Measurements from ENCODE around the gene SEMA3B. TPM values are rescaled to one million over a fixed set of nuclear protein-coding genes. Genes with fewer than 3 reads are reported as not detected.

The SEMA3B gene
- total RNA-seq, 2 experiments from 2014 or later, result 0.16 to 0.70 TPM

GRCh38 chr3:50327129-50327528 lies 58.2 kb downstream of the SEMA3B start:
- Mint-ChIP-seq H3K9me3 (ENCODE audit: low read depth) (no peaks in the 10 kb centered on the region), H3K4me1 (peaks cover 30% of the 10 kb centered on the region), H3K27me3 (no peaks in the 10 kb centered on the region), H3K4me3 (peak overlapping the region; percentile 78), H3K36me3 (peaks cover 23% of the 10 kb centered on the region), H3K27ac (peak overlapping the region; percentile 67)
- DNase-seq (peak; percentile 39), ATAC-seq (no peak)
- CTCF ChIA-PET, result interaction anchor here (0.7 to 18.0 kb wide), 9 partner anchors 10 to 133 kb away, joined by 3 to 266 read pairs (median 5); partner anchors contain the start of genes HYAL1, HYAL3, IFRD2 and LSMEM2

Small RNA genes within 50 kb of the gene (microRNA-seq; reads per million reads assigned to microRNA genes)
- gene MIR5787, result not detected

Other genes with a start within 250 kb of the SEMA3B start
- gene RBM5, start 180.2 kb upstream of the SEMA3B start, total RNA-seq, result 100 to 1,000 TPM; 176 to 202 TPM
- under 1 TPM; 0.07 to 0.09 TPM for gene SEMA3F, start 113.8 kb upstream of the SEMA3B start, total RNA-seq
- gene GNAT1, start 77.5 kb upstream of the SEMA3B start, total RNA-seq, result not detected
- gene SLC38A3, start 63.9 kb upstream of the SEMA3B start, total RNA-seq, result not detected
- gene GNAI2, start 32.9 kb upstream of the SEMA3B start, total RNA-seq, result 100 to 1,000 TPM; 450 to 509 TPM
- not detected for gene LSMEM2, start 9.9 kb downstream of the SEMA3B start, total RNA-seq
- 100 to 1,000 TPM in 1 of 2 experiments, 10 to 100 TPM in 1; 74.8 to 103 TPM for gene IFRD2, start 23.3 kb downstream of the SEMA3B start, total RNA-seq
- gene HYAL3, start 30.3 kb downstream of the SEMA3B start, total RNA-seq, result 10 to 100 TPM; 13.0 to 14.3 TPM
- 10 to 100 TPM; 23.1 to 37.3 TPM for gene NAA80, start 30.3 kb downstream of the SEMA3B start, total RNA-seq
- gene HYAL1, start 34.4 kb downstream of the SEMA3B start, total RNA-seq, result under 1 TPM; 0.14 to 0.15 TPM
- gene HYAL2, start 53.6 kb downstream of the SEMA3B start, total RNA-seq, result 1 to 10 TPM; 7.4 TPM
- gene TUSC2, start 59.1 kb downstream of the SEMA3B start, total RNA-seq, result 10 to 100 TPM; 20.4 to 25.0 TPM
- 100 to 1,000 TPM; 124 to 205 TPM for gene RASSF1, start 71.7 kb downstream of the SEMA3B start, total RNA-seq
- 1 to 10 TPM; 2.4 to 2.9 TPM for gene ZMYND10, start 76.6 kb downstream of the SEMA3B start, total RNA-seq
- gene NPRL2, start 81.6 kb downstream of the SEMA3B start, total RNA-seq, result 10 to 100 TPM; 45.3 to 49.7 TPM
- gene CYB561D2, start 81.7 kb downstream of the SEMA3B start, total RNA-seq, result 10 to 100 TPM; 35.1 to 37.7 TPM
- gene TMEM115, start 90.4 kb downstream of the SEMA3B start, total RNA-seq, result 10 to 100 TPM; 19.8 to 23.0 TPM
- gene CACNA2D2, start 234.5 kb downstream of the SEMA3B start, total RNA-seq, result 1 to 10 TPM in 1 of 2 experiments, under 1 TPM in 1; 0.56 to 1.1 TPM